GM12875 (cell line): Measurements from ENCODE around the gene TAS2R1.

ENCODE experiments used
- H3K4me3 ChIP-seq: one replicate; pipeline ENCODE4 v1.5.1; 2011; ENCODE audit warnings: low read depth, low read length, control low read depth
- CTCF ChIP-seq: IDR thresholded peaks from 2 replicates; pipeline ENCODE4 v1.5.1; 2011; ENCODE audit warnings: low read depth, mild to moderate bottlenecking, control low read depth, inconsistent platforms, low read length, moderate library complexity, borderline replicate concordance; ENCODE audit not compliant: insufficient read depth

The TAS2R1 gene

GRCh38 chr5:9624196-9624947 lies 5.8 kb downstream of the TAS2R1 start:
- H3K4me3 ChIP-seq: no peak overlapping the region
- no peak for TF ChIP-seq CTCF

- no peak for TF ChIP-seq CTCF
- H3K4me3 ChIP-seq: no peak overlapping the region
These were observed 6.5 kb downstream of the TAS2R1 start for GRCh38 chr5:9623661-9624060.

GRCh38 chr5:9622971-9623421 lies 7.2 kb downstream of the TAS2R1 start:
- no peak for TF ChIP-seq CTCF
- H3K4me3 ChIP-seq: no peak overlapping the region

GRCh38 chr5:9621379-9621903 lies 8.7 kb downstream of the TAS2R1 start:
- TF ChIP-seq CTCF: no peak
- H3K4me3 ChIP-seq: no peak overlapping the region

- no peak for TF ChIP-seq CTCF
- H3K4me3 ChIP-seq: no peak overlapping the region
These were observed 10.6 kb downstream of the TAS2R1 start for GRCh38 chr5:9619331-9620092.

GRCh38 chr5:9617739-9618504 lies 12.2 kb downstream of the TAS2R1 start:
- no peak for TF ChIP-seq CTCF

More at GRCh38 chr5:9617739-9618504, 12.2 kb downstream of the TAS2R1 start:
- H3K4me3 ChIP-seq: no peak overlapping the region
